ENCODE measurements around the gene TFF1.

Gene TFF1

DNA sequence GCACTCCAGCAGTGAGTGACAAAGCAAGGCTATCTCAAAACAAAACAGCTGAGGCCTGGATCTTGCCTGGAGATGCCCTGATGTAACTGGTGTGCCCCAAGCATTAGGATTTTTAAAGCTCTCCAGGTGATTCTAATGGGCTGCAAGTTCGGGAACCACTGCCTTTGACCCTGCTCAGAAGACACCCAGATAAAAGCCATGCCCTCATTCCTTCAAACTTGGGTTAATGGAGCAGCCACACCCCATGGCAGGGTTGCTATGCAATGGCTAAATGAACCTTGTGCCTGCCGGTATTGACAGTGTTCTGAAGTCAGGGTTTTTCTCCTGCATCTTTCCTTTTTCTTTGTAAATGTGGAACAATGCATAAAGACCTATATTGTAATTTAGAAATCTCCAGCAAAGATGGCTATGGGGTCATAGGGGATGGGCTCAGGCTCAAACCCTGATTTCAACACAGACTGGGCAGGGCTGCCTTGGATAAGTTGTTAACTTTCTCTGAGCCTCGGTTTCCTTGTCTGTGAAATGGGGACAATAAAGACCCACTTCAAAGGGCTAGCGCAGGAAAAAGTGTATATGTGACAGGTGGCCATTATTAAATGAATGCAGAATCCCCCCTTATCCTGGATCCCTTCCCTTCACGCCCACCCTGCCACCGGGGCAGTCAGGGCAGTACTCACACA is 51.6 kb downstream of the TFF1 start:
- DNase-seq: no peak

DNA sequence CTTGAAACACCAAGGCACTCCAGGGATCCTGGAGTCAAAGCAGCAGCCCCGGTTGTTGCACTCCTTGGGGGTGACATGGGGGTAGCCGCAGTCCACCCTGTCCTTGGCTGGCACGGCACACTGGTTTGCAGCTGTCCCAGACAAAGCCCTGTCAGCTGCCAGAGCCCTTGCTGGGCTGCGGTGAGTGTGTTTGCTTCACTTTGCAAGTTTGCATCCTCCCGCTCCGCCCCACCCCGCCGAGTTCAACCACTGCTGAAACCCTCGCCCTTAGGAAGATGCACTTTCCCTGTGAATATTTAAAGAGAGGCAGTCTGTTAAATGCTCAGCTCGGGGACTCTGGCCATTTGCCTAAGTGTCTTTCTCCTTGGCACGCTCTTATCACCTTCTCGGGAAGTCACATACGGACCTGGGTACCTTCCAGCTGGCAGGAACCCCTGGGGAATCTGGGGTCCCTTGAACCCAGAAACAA is 52.8 kb downstream of the TFF1 start:
- no peak for DNase-seq

DNA sequence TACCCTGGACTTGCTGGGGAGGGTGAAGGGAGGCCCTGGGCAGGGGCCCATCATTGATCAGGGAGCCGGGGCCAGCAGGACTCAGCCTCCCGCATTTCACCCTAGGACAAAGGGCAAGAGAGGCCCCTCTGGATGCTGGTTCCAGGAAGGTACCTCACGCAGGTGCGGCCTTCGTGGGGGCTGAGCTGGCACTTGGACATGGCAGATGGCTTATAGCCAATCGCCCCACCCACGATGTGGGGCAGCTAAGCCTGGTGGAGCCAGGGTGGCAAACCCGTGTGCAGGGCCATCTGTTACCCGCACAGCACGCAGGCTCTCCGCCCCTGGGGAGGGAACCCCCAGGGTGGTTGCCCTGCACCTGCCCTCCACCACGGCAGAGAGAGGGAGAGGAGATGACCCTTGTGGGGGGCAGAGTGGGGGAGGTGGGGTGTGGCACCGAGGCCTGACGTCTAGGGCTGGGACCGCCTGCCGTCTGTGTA is 53.7 kb downstream of the TFF1 start:
- DNase-seq: no peak
